Endothelial cell of umbilical vein (primary cell): ENCODE measurements around the gene NKX1-2.

Experiments used
- CTCF ChIP-seq, 2 donors: IDR thresholded peaks; 1 replicate in 1 of 2; 2 replicates in 1 of 2; pipeline ENCODE4 v1.5.1; 2011; ENCODE audit warnings: low read length in 2 of 2, mild to moderate bottlenecking in 2 of 2, moderate library complexity in 2 of 2, control low read depth in 1 of 2, inconsistent platforms in 1 of 2, low read depth in 1 of 2; ENCODE audit not compliant: insufficient read depth in 1 of 2; ENCODE audit errors: extremely low read depth in 1 of 2
- EZH2 ChIP-seq: IDR thresholded peaks from 2 replicates; pipeline ENCODE4 v1.6.1; 2012; ENCODE audit warnings: borderline replicate concordance, low read depth, mild to moderate bottlenecking, moderate library complexity, low read length, inconsistent platforms; ENCODE audit not compliant: severe bottlenecking
- MYC ChIP-seq: IDR thresholded peaks from one replicate; pipeline ENCODE4 v1.6.1; 2011; ENCODE audit warnings: mild to moderate bottlenecking, low read depth, low read length
- POLR2A ChIP-seq: IDR thresholded peaks from 2 replicates; pipeline ENCODE4 v1.6.1; 2012; ENCODE audit warnings: low read depth, mild to moderate bottlenecking, control low read depth, low read length

GRCh38 chr10:124423813-124424212 lies 26.0 kb downstream of the NKX1-2 start:
- TF ChIP-seq CTCF (IDR thresholded peaks at IDR 0.05; ENCODE audit: extremely low read depth in 1 of 2, insufficient read depth in 1 of 2, low read depth in 1 of 2, low read length in 2 of 2) (no peak), POLR2A (no peak), MYC (no peak), EZH2 (no peak)
